RWPE1 (cell line): ENCODE results near the gene RHOT2.
A peak's percentile ranks its signal among the peaks of the same experiment; 100 is the strongest.

ENCODE experiments used
- CTCF ChIA-PET: fragments of 350-600 bp; sonication (Branson Sonifier 250); formaldehyde crosslinking; extraction: SDS; loops from one replicate; lab custom pipeline; 2021; lab: Yijun Ruan, JAX
- POLR2A ChIA-PET: fragments of 400-600 bp; formaldehyde crosslinking; extraction: SDS; loops from one replicate; lab custom pipeline; 2020; ENCODE audit warnings: antibody characterized with exemption; ENCODE audit not compliant: low non-redundant PET; lab: Yijun Ruan, JAX
- DNase-seq: peaks from one replicate; pipeline ENCODE4 v3.0.0; 2012; ENCODE audit warnings: low spot score
- H3K27ac ChIP-seq: fragments of 450-650 bp; 2 replicates; pipeline ENCODE4 v1.5.1; 2017
- CTCF ChIP-seq: fragments of 450-650 bp; conservative IDR thresholded peaks from 2 replicates; pipeline ENCODE4 v1.5.1; 2017; ENCODE audit warnings: low read depth, mild to moderate bottlenecking

The RHOT2 gene

GRCh38 chr16:636206-637080 is 31.5 kb upstream of the RHOT2 start, which contains the start of gene METTL26:
METTL26 (minus strand) TSS chr16:636305; CDS start chr16:636290, 15 bp downstream.
- POLR2A ChIA-PET: interaction anchor here (0.6 to 1.2 kb wide), 4 partner anchors 10 to 1203 kb away, joined by 3 to 4 read pairs (median 4); partner anchors contain the start of gene WDR90
- H3K27ac ChIP-seq: peak within 1 kb of the TSS; percentile 93
- CTCF ChIA-PET: interaction anchor here (0.6 to 2.2 kb wide), 2 partner anchors 44 to 160 kb away, joined by 3 to 11 read pairs; no protein-coding TSS in a partner anchor
- no peak for TF ChIP-seq CTCF
- peak; percentile 88 for DNase-seq

GRCh38 chr16:637081-638018 is 30.6 kb upstream of the RHOT2 start:
- ChIA-PET CTCF (interaction anchor here (0.7 to 2.2 kb wide), 2 partner anchors 25 to 45 kb away, joined by 3 to 11 read pairs; no protein-coding TSS in a partner anchor), POLR2A (interaction anchor here (0.6 to 1.2 kb wide), 2 partner anchors 10 to 1202 kb away, joined by 3 read pairs; no protein-coding TSS in a partner anchor)
- H3K27ac ChIP-seq: peak overlapping the region; percentile 93
- TF ChIP-seq CTCF: no peak
- DNase-seq: peak; percentile 99

- POLR2A ChIA-PET: no interaction called here
- peak overlapping the region; percentile 93 for H3K27ac ChIP-seq
- no peak for DNase-seq
- CTCF ChIA-PET: interaction anchor here (0.6 to 2.2 kb wide), 3 partner anchors 24 to 487 kb away, joined by 3 to 11 read pairs (median 7); no protein-coding TSS in a partner anchor
- no peak for TF ChIP-seq CTCF
Observed at GRCh38 chr16:638034-638543, 29.8 kb upstream of the RHOT2 start.

- no peak for DNase-seq
- ChIA-PET POLR2A (no interaction called here), CTCF (interaction anchor here (0.6 kb wide), 1 partner anchor 488 kb away, joined by 7 read pairs; no protein-coding TSS in a partner anchor)
- peak overlapping the region; percentile 93 for H3K27ac ChIP-seq
- no peak for TF ChIP-seq CTCF
Observed at GRCh38 chr16:638836-639235, 29.1 kb upstream of the RHOT2 start.

- DNase-seq: no peak
- CTCF ChIA-PET: interaction anchor here (0.6 to 0.7 kb wide), 2 partner anchors 9 to 107 kb away, joined by 3 to 5 read pairs; partner anchors contain the start of gene WDR90
- peak overlapping the region; percentile 46; the same call in 1 of the 2 replicates for H3K27ac ChIP-seq
- POLR2A ChIA-PET: no interaction called here
- no peak for TF ChIP-seq CTCF
Observed at GRCh38 chr16:640614-641013, 27.3 kb upstream of the RHOT2 start.
